ENCODE data around the gene TNC. TPM values are rescaled to one million over a fixed set of nuclear protein-coding genes. Genes with fewer than 3 reads are reported as not detected.

The TNC gene
- total RNA-seq, 1 donor from 2014 or later, result 5.1 TPM

DNA sequence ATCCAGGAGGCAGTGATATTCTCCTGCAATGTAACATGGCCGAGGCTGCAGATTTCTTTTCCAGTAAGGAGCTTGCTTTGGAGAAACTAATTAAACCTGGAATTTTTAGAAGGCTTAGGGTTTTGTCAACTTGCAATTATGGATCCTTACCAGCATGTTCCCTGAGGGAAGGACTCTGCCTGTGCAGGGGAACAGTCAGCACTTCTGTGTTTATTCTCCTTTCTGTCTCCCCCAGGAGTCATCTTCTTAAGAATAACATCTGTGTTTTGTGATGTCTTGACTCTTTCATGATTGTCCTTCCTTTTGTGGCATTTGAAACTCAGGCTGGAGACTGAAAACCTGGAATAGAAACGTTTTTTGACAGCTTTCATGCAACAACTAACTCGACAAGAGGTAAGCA lies 107.1 kb downstream of the TNC start:
- TF ChIP-seq, protein P1, sequence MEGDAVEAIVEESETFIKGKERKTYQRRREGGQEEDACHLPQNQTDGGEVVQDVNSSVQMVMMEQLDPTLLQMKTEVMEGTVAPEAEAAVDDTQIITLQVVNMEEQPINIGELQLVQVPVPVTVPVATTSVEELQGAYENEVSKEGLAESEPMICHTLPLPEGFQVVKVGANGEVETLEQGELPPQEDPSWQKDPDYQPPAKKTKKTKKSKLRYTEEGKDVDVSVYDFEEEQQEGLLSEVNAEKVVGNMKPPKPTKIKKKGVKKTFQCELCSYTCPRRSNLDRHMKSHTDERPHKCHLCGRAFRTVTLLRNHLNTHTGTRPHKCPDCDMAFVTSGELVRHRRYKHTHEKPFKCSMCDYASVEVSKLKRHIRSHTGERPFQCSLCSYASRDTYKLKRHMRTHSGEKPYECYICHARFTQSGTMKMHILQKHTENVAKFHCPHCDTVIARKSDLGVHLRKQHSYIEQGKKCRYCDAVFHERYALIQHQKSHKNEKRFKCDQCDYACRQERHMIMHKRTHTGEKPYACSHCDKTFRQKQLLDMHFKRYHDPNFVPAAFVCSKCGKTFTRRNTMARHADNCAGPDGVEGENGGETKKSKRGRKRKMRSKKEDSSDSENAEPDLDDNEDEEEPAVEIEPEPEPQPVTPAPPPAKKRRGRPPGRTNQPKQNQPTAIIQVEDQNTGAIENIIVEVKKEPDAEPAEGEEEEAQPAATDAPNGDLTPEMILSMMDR (IDR thresholded peaks at IDR 0.05; ENCODE audit: unreplicated experiment), result no peak
- no peaks in the 10 kb centered on the region for H3K4me1 Mint-ChIP-seq (ENCODE audit: low read depth)
- peaks cover 26% of the 10 kb centered on the region for H3K27me3 Mint-ChIP-seq
- H3K36me3 Mint-ChIP-seq (ENCODE audit: insufficient read depth), result no peaks in the 10 kb centered on the region
- DNase-seq (ENCODE audit: low spot score, unreplicated experiment), result no peak
- no peaks in the 10 kb centered on the region for H3K9me3 Mint-ChIP-seq (ENCODE audit: low read depth)
- H3K27ac Mint-ChIP-seq, result no peak overlapping the region
- H3K4me3 Mint-ChIP-seq (ENCODE audit: low read depth), result no peak overlapping the region

DNA sequence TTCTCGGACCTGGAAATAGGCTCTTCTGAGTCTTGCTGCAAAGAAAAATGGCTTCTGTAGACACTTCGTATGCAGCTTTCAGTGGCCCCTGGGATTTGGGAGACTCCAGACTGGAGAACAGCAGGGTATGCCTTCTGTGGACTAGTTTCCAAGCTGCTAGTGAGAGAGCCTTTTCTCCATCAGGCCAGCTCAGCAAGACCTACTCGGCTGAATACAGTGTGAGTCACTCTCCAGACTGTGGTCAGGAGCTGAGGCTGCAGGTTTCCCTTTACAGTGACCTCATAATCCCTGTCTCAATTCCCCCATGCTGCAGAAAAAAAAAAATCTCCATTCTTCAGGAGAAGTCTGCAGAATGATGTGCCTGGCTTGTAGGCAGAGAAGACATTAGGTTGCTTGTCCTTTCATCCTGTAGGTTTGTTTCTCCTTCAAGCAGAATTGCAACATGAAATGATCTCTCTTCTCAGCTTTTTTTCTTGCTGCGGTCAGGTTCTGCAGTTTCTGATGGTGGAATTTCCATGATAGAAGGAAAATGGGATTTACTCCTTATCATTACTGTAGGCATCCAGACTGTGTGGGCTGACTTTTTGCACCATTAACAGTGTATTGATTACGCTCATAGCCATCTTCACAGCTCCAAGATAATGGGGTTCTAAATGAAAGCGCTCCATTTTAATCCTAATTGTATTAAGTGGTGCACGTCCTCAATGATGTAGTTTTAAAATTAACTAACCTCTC lies 109.3 kb downstream of the TNC start:
- Mint-ChIP-seq H3K4me3 (ENCODE audit: low read depth) (no peak overlapping the region), H3K27me3 (peaks cover 26% of the 10 kb centered on the region), H3K36me3 (ENCODE audit: insufficient read depth) (no peaks in the 10 kb centered on the region), H3K27ac (no peak overlapping the region), H3K4me1 (ENCODE audit: low read depth) (no peaks in the 10 kb centered on the region), H3K9me3 (ENCODE audit: low read depth) (no peaks in the 10 kb centered on the region)
- TF ChIP-seq, protein P1 (IDR thresholded peaks at IDR 0.05; ENCODE audit: unreplicated experiment), result no peak
- DNase-seq (ENCODE audit: low spot score, unreplicated experiment), result no peak

DNA sequence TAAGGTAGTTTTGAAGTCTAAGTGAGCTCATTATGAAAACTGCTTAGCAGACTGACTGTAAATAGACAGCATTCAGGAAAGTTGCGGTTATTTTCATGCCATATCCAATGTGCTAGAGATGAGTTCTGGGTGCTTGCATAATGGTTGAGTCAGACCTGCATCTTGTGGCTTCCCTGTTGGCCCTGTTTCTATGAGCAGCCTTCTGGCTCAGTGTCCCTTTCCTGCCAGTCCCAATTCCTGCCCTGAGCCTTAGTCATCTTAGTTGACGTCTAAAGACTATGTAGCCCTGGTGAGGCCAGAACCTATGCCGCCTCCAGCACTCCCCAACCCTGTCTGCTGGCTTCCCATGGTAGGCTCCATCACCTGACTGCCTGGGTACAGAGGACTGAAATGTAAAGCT lies 111.3 kb downstream of the TNC start:
- TF ChIP-seq, protein P1 (IDR thresholded peaks at IDR 0.05; ENCODE audit: unreplicated experiment), result no peak
- no peak overlapping the region for H3K4me3 Mint-ChIP-seq (ENCODE audit: low read depth)

GRCh38 chr9:115005322-115005721 lies 112.6 kb downstream of the TNC start:
- no peak overlapping the region for H3K4me3 Mint-ChIP-seq (ENCODE audit: low read depth)
- TF ChIP-seq, protein P1 (IDR thresholded peaks at IDR 0.05; ENCODE audit: unreplicated experiment), result no peak
- H3K36me3 Mint-ChIP-seq (ENCODE audit: insufficient read depth), result no peaks in the 10 kb centered on the region
- H3K27ac Mint-ChIP-seq, result no peak overlapping the region
- no peaks in the 10 kb centered on the region for H3K9me3 Mint-ChIP-seq (ENCODE audit: low read depth)
- no peak for DNase-seq (ENCODE audit: low spot score, unreplicated experiment)
- no peaks in the 10 kb centered on the region for H3K4me1 Mint-ChIP-seq (ENCODE audit: low read depth)
- peaks cover 11% of the 10 kb centered on the region for H3K27me3 Mint-ChIP-seq

More for the DNA sequence above, 111.3 kb downstream of the TNC start:
- H3K27me3 Mint-ChIP-seq, result peaks cover 18% of the 10 kb centered on the region
- H3K27ac Mint-ChIP-seq, result no peak overlapping the region
- no peak for DNase-seq (ENCODE audit: low spot score, unreplicated experiment)
- no peaks in the 10 kb centered on the region for H3K36me3 Mint-ChIP-seq (ENCODE audit: insufficient read depth)
- no peaks in the 10 kb centered on the region for H3K4me1 Mint-ChIP-seq (ENCODE audit: low read depth)
- no peaks in the 10 kb centered on the region for H3K9me3 Mint-ChIP-seq (ENCODE audit: low read depth)

DNA sequence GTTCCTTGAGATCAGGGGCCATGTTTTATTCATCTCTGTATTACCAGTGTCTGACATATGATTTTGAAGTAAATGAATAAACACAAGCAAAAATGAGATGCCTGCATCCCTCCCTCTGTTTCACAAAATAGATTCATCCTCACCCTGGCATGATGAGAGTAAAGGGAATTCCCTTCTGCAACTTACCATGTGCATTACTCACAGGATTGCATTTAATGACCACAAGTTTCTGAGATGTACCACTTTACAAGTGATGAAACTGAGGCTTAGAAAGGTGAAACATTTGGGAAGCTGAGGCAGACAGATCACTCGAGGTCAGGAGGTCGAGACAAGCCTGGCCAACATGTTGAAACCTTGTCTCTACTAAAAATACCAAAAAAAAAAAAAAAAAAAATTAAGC lies 113.4 kb downstream of the TNC start:
- Mint-ChIP-seq H3K27ac (no peak overlapping the region), H3K9me3 (ENCODE audit: low read depth) (no peaks in the 10 kb centered on the region), H3K4me1 (ENCODE audit: low read depth) (no peaks in the 10 kb centered on the region), H3K36me3 (ENCODE audit: insufficient read depth) (no peaks in the 10 kb centered on the region), H3K27me3 (peaks cover 9% of the 10 kb centered on the region), H3K4me3 (ENCODE audit: low read depth) (no peak overlapping the region)
- TF ChIP-seq, protein P1 (IDR thresholded peaks at IDR 0.05; ENCODE audit: unreplicated experiment), result no peak
- no peak for DNase-seq (ENCODE audit: low spot score, unreplicated experiment)

All from progenitor cell of endocrine pancreas (in vitro differentiated cells).